H1 (cell line): Measurements from ENCODE around the gene RTCA. TPM values are rescaled to one million over a fixed set of nuclear protein-coding genes. Genes with fewer than 3 reads are reported as not detected.

Experiments
- CTCF ChIA-PET: fragments of 300-600 bp; sonication (Branson Sonifier 250); formaldehyde crosslinking; loops from one replicate; lab custom pipeline; 2021; ENCODE audit not compliant: partially characterized antibody; lab: Charles Lee
- POLR2A ChIA-PET: fragments of 300-600 bp; sonication (Branson Sonifier 250); formaldehyde crosslinking; loops from one replicate; lab custom pipeline; 2021; ENCODE audit warnings: inconsistent platforms; ENCODE audit not compliant: partially characterized antibody; lab: Charles Lee
- DNase-seq, 2 experiments: peaks; one replicate each; pipeline versions ENCODE4 v3.0.0 to v3.0.0-alpha.2; 2010 to 2022; ENCODE audit warnings: low spot score in 2 of 2, low read depth in 1 of 2, mixed read lengths in 1 of 2
- FAIRE-seq: peaks from 2 replicates; lab custom pipeline; 2011; peaks lifted over from hg19 to GRCh38; lab: Jason Lieb, UNC
- H2AFZ ChIP-seq: 2 replicates; pipeline ENCODE4 v1.8.1; 2012; ENCODE audit warnings: low read length, inconsistent platforms
- H2AK5ac ChIP-seq: 2 replicates; pipeline ENCODE4 v1.6.1; 2013; ENCODE audit warnings: low read depth, low read length
- H2BK120ac ChIP-seq: replicated peaks from 2 replicates; pipeline ENCODE3; 2013; ENCODE audit warnings: low read depth, low read length, inconsistent platforms
- H2BK12ac ChIP-seq: 2 replicates; pipeline ENCODE4 v1.6.1; 2013; ENCODE audit warnings: low read depth, low read length
- H2BK15ac ChIP-seq: 2 replicates; pipeline ENCODE4 v1.6.1; 2013; ENCODE audit warnings: low read length
- H2BK20ac ChIP-seq: 2 replicates; pipeline ENCODE4 v1.6.1; 2013; ENCODE audit warnings: low read length
- H2BK5ac ChIP-seq: 2 replicates; pipeline ENCODE4 v1.6.1; 2013; ENCODE audit warnings: low read depth, low read length
- H3K14ac ChIP-seq: 2 replicates; pipeline ENCODE4 v1.6.1; 2013; ENCODE audit warnings: inconsistent platforms; ENCODE audit not compliant: insufficient read length
- H3K18ac ChIP-seq: 2 replicates; pipeline ENCODE4 v1.6.1; 2013; ENCODE audit warnings: low read length; ENCODE audit errors: extremely low read depth
- H3K23ac ChIP-seq: 2 replicates; pipeline ENCODE4 v1.6.1; 2013; ENCODE audit warnings: inconsistent platforms; ENCODE audit not compliant: insufficient read length
- H3K23me2 ChIP-seq: 2 replicates; pipeline ENCODE4 v1.6.1; 2013; ENCODE audit warnings: low read depth, low read length
- H3K27ac ChIP-seq: 2 replicates; pipeline ENCODE4 v1.6.1; 2011; ENCODE audit warnings: low read depth, low read length, inconsistent platforms
- H3K27me3 ChIP-seq, 4 experiments: replicated peaks in 1 of 4; 1 replicate in 1 of 4; 2 replicates in 3 of 4; pipeline versions ENCODE4 v1.6.1 to v1.8.1; 2011 to 2013; ENCODE audit warnings: low read length in 3 of 4, mild to moderate bottlenecking in 3 of 4, inconsistent platforms in 2 of 4, mixed read lengths in 2 of 4, moderate library complexity in 1 of 4; ENCODE audit not compliant: control insufficient read depth in 3 of 4, insufficient read depth in 3 of 4; ENCODE audit errors: extremely low read depth in 1 of 4
- H3K36me3 ChIP-seq, 4 experiments: 2 replicates each; pipeline versions ENCODE4 v1.6.1 to v1.8.1; 2011 to 2013; ENCODE audit warnings: mild to moderate bottlenecking in 4 of 4, low read length in 3 of 4, moderate library complexity in 2 of 4, control low read depth in 1 of 4, inconsistent platforms in 1 of 4; ENCODE audit not compliant: insufficient read depth in 4 of 4, control insufficient read depth in 2 of 4
- H3K4ac ChIP-seq: replicated peaks from 2 replicates; pipeline ENCODE3; 2013; ENCODE audit warnings: low read length, low read depth, mixed read lengths, inconsistent platforms; ENCODE audit not compliant: insufficient read length
- H3K4me1 ChIP-seq, 4 experiments: replicated peaks in 1 of 4; 1 replicate in 1 of 4; 2 replicates in 3 of 4; pipeline versions ENCODE4 v1.6.1 to v1.8.1; 2011 to 2013; ENCODE audit warnings: low read length in 3 of 4, inconsistent platforms in 2 of 4, mixed read lengths in 1 of 4; ENCODE audit not compliant: insufficient read depth in 4 of 4, control insufficient read depth in 3 of 4
- H3K4me2 ChIP-seq, 2 experiments: 2 replicates each; pipeline versions ENCODE4 v1.6.1 to v1.8.1; 2011 to 2013; ENCODE audit warnings: low read depth in 2 of 2, low read length in 2 of 2, control low read depth in 1 of 2, inconsistent platforms in 1 of 2, mild to moderate bottlenecking in 1 of 2; ENCODE audit not compliant: insufficient read depth in 1 of 2
- H3K4me3 ChIP-seq, 4 experiments: fragments of 200-600, 300-600 bp in 1 of 4; sonication (generic), shearing (Covaris generic), sonication (Bioruptor Twin) in 1 of 4; 2 replicates each; pipeline versions ENCODE4 v1.5.1 to v1.8.1; 2011 to 2016; ENCODE audit warnings: low read length in 4 of 4, low read depth in 3 of 4, control low read depth in 2 of 4, inconsistent platforms in 2 of 4, mild to moderate bottlenecking in 2 of 4, mixed read lengths in 1 of 4, moderate library complexity in 1 of 4; ENCODE audit not compliant: insufficient read depth in 2 of 4; ENCODE audit errors: extremely low read depth in 1 of 4
- H3K56ac ChIP-seq: replicated peaks from 2 replicates; pipeline ENCODE3; 2013; ENCODE audit warnings: low read depth, mild to moderate bottlenecking, mixed read lengths, low read length, inconsistent platforms; ENCODE audit not compliant: insufficient read length
- H3K79me1 ChIP-seq: 2 replicates; pipeline ENCODE4 v1.6.1; 2013; ENCODE audit warnings: low read depth, low read length, control low read depth
- H3K79me2 ChIP-seq, 2 experiments: 2 replicates each; pipeline versions ENCODE4 v1.6.1 to v1.8.1; 2012 to 2013; ENCODE audit warnings: low read length in 2 of 2, mild to moderate bottlenecking in 2 of 2, inconsistent platforms in 1 of 2; ENCODE audit not compliant: insufficient read depth in 2 of 2, control insufficient read depth in 1 of 2
- H3K9ac ChIP-seq, 4 experiments: replicated peaks in 1 of 4; 1 replicate in 1 of 4; 2 replicates in 3 of 4; pipeline versions ENCODE4 v1.6.1 to v1.8.1; 2011 to 2013; ENCODE audit warnings: low read depth in 3 of 4, low read length in 3 of 4, control low read depth in 2 of 4, mild to moderate bottlenecking in 2 of 4, moderate library complexity in 2 of 4, inconsistent platforms in 1 of 4; ENCODE audit errors: extremely low read depth in 1 of 4
- H3K9me3 ChIP-seq, 2 experiments: 2 replicates each; pipeline versions ENCODE4 v1.6.1 to v1.8.1; 2012 to 2013; ENCODE audit warnings: mild to moderate bottlenecking in 2 of 2, moderate library complexity in 2 of 2, control low read depth in 1 of 2, inconsistent platforms in 1 of 2, low read depth in 1 of 2, low read length in 1 of 2, mixed read lengths in 1 of 2; ENCODE audit not compliant: insufficient read depth in 2 of 2
- H4K20me1 ChIP-seq, 2 experiments: replicated peaks in 1 of 2; 2 replicates each; pipeline versions ENCODE3 to v1.8.1; 2011 to 2013; ENCODE audit warnings: inconsistent platforms in 2 of 2, low read length in 2 of 2, mild to moderate bottlenecking in 1 of 2; ENCODE audit not compliant: insufficient read depth in 2 of 2, control insufficient read depth in 1 of 2
- H4K5ac ChIP-seq: 2 replicates; pipeline ENCODE4 v1.6.1; 2013; ENCODE audit warnings: low read length, low read depth, mixed read lengths, inconsistent platforms; ENCODE audit not compliant: insufficient read length
- H4K8ac ChIP-seq: 2 replicates; pipeline ENCODE4 v1.8.0; 2013; ENCODE audit warnings: mild to moderate bottlenecking, moderate library complexity, low read length, inconsistent platforms; ENCODE audit not compliant: insufficient read depth; ENCODE audit errors: extremely low read depth
- H4K91ac ChIP-seq: replicated peaks from 2 replicates; pipeline ENCODE3; 2013; ENCODE audit warnings: low read length, mixed read lengths, inconsistent platforms; ENCODE audit not compliant: insufficient read length
- BCL11A ChIP-seq, 2 experiments: IDR thresholded peaks; one replicate each; pipeline ENCODE4 v1.6.1; 2011; ENCODE audit warnings: low read depth in 2 of 2, low read length in 2 of 2, mild to moderate bottlenecking in 2 of 2
- CEBPB ChIP-seq: IDR thresholded peaks from 2 replicates; pipeline ENCODE4 v1.6.1; 2012; ENCODE audit warnings: low read depth, low read length
- EGR1 ChIP-seq: IDR thresholded peaks from 2 replicates; pipeline ENCODE4 v1.6.1; 2011; ENCODE audit warnings: low read depth, low read length, borderline replicate concordance
- GTF2F1 ChIP-seq: IDR thresholded peaks from 2 replicates; pipeline ENCODE4 v1.6.1; 2012; ENCODE audit warnings: low read depth, low read length, improper control_type of control experiment, borderline replicate concordance
- RFX5 ChIP-seq: IDR thresholded peaks from 2 replicates; pipeline ENCODE4 v1.6.1; 2011; ENCODE audit warnings: low read depth, low read length, improper control_type of control experiment, borderline replicate concordance
- WGBS, 2 experiments: shearing (Covaris generic) in 1 of 2; methylation state at CpG; one replicate each; pipeline versions ENCODE4 v1.1.6 to v1.1.7; 2013 to 2015; ENCODE audit warnings: low lambda C conversion rate in 2 of 2, mixed read lengths in 2 of 2, inconsistent platforms in 1 of 2, low coverage in 1 of 2, missing lambda C conversion rate in 1 of 2; ENCODE audit not compliant: insufficient replicate concordance in 2 of 2, insufficient coverage in 1 of 2, insufficient read length in 1 of 2; ENCODE audit errors: extremely low coverage in 1 of 2, missing lambda C conversion rate in 1 of 2; 5-methylcytosine and 5-hydroxymethylcytosine counted together
- polyA plus RNA-seq, 7 experiments: library from polyadenylated mRNA; depleted of rRNA in 3 of 7; stranded (reverse) in 5 of 7; unstranded in 2 of 7; fragments of >200 nt in 5 of 7; fragments of 200-250 nt in 2 of 7; gene quantifications; 1 replicate in 5 of 7; 2 replicates in 1 of 7; 4 replicates in 1 of 7; pipeline versions ENCODE4 v1.2.1 to v1.2.3, GENCODE V29; 2011 to 2013; ENCODE audit warnings: missing spikeins in 2 of 7, mixed read lengths in 2 of 7
- total RNA-seq: library from RNA; stranded (reverse); fragmentation: NEBNext Ultra II Directional; extraction: Animal tissue kit (Norgen Biotek cat#: 25700); gene quantifications from 2 replicates; pipeline ENCODE4 v1.2.1, GENCODE V29; 2021

RTCA gene
- total and polyA plus RNA-seq, 2 of the 8 experiments (the other 6 are each of a cell fraction or from before 2014, with no cell fraction given) = 13.8 to 31.6 TPM

DNA sequence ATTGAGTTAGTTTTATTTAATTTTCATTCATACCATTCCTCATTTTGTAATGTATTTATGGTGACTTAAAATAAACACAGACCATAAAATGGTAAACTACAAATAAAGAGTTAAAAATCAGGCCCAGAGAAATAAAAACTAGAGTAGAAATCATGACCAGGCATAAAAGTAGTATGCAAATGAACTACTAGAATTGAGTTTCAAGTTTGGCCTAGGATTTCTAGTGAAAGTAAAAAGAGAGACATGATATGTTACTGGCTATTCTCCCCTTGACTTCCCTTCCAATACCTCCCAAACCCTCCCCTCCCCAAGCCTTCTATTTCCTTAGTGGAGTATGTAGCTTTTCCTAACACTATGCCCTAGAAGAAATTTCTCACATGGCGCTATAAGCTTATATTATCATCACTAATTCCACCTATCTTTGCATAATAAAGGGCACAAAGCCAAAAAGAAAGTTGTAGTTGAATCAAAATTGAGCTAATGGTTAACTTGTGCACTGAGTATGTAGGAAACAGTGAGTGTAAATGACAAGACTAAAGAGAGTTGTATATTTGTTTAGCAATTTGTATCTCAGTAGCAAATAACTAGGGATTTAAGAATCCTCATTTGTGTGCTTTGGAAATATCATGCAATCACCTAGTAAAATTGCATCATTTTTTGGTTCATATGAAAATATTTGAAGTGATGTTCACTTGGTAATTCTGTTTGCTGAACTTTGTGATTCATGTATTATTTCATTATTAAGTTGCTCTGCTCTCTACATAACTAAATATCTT, 56.6 kb downstream of the RTCA start:
- no peak for FAIRE-seq

More for the DNA sequence above, 56.6 kb downstream of the RTCA start:
- POLR2A ChIA-PET = interaction anchor here (2.8 kb wide), 1 partner anchor 29 kb away, joined by 8 read pairs; the partner anchor contains the start of gene CDC14A
- Histone ChIP-seq H4K20me1 (no peaks in the 10 kb centered on the region), H3K18ac (no peak overlapping the region), H2AK5ac (no peak overlapping the region), H3K4me2 (no peak overlapping the region), H2BK120ac (no peak overlapping the region), H2BK15ac (no peak overlapping the region), H3K9ac (no peak overlapping the region), H3K56ac (no peak overlapping the region), H2AFZ (0 out of 2 replicates have a peak overlapping the region, but pooled peaks have one; percentile 10), H3K27me3 (no peaks in the 10 kb centered on the region), H3K14ac (no peak overlapping the region), H4K5ac (no peak overlapping the region), H4K8ac (no peak overlapping the region), H3K4ac (no peak overlapping the region), H3K23me2 (no peaks in the 10 kb centered on the region; the same call in 1 of the 2 replicates), H3K23ac (no peak overlapping the region), H3K4me1 (peaks cover 0 to 7% (median 3%) of the 10 kb centered on the region in 4 experiments; a peak in 4 of 7 replicates), H3K27ac (no peak overlapping the region), H2BK20ac (no peak overlapping the region), H2BK12ac (no peak overlapping the region), H3K79me2 (no peaks in the 10 kb centered on the region), H2BK5ac (no peak overlapping the region), H3K79me1 (no peaks in the 10 kb centered on the region), H3K4me3 (no peak overlapping the region), H3K36me3 (no peaks in the 10 kb centered on the region), H4K91ac (no peak overlapping the region), H3K9me3 (peaks cover 6 to 7% of the 10 kb centered on the region in 2 experiments; a peak in 3 of 4 replicates)
- CTCF ChIA-PET = interaction anchor here (1.0 to 1.8 kb wide), 4 partner anchors 10 to 136 kb away, joined by 3 to 7 read pairs (median 5); no protein-coding TSS in a partner anchor
- no peak for DNase-seq
- 95% methylated on average over 1 of the region's 1 CpG; no CpG with 5 or more reads in 1 of the 2 experiments for WGBS, 2 experiments
- TF ChIP-seq RFX5 = no peak
- TF ChIP-seq CEBPB = 0 out of 2 replicates have a peak, but pooled peaks have one; percentile 21
- TF ChIP-seq EGR1 = no peak
- no peak for TF ChIP-seq BCL11A (IDR thresholded peaks at IDR 0.05; ENCODE audit: low read depth in 2 of 2, low read length in 2 of 2)
- TF ChIP-seq GTF2F1 = no peak
